ENCODE results near the gene LGALSL. TPM values are rescaled to one million over a fixed set of nuclear protein-coding genes. Genes with fewer than 3 reads are reported as not detected.

LGALSL gene
- total RNA-seq, 1 donor from 2014 or later: 1.5 TPM

DNA sequence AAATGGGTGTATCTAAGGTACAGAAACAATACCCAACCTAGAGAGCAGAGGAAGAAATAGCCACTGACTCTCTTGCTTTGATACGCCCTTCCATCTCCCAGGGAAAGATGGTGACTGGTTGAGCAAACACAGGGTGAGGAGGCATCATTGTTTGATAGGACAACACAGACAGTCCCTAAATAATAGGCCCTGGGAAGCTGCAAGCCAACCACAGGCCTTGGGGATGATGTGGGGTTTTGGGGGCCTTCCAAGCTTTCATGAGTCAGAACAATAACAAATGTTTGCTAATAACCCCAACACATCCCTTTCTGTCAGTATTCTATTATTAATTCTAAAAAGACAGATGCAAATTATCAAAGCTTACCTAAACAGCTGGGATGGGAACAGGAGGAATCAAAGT lies 9.8 kb downstream of the LGALSL start:
- no peak for DNase-seq
- intact Hi-C loops (cut with micrococcal nuclease): no loop called here
- Mint-ChIP-seq H3K4me1 (no peaks in the 10 kb centered on the region), H3K4me3 (no peak overlapping the region), H3K9me3 (no peaks in the 10 kb centered on the region), H3K36me3 (ENCODE audit: low read depth) (no peaks in the 10 kb centered on the region), H3K27ac (no peak overlapping the region), H3K27me3 (no peaks in the 10 kb centered on the region)
- TF ChIP-seq, protein P1, sequence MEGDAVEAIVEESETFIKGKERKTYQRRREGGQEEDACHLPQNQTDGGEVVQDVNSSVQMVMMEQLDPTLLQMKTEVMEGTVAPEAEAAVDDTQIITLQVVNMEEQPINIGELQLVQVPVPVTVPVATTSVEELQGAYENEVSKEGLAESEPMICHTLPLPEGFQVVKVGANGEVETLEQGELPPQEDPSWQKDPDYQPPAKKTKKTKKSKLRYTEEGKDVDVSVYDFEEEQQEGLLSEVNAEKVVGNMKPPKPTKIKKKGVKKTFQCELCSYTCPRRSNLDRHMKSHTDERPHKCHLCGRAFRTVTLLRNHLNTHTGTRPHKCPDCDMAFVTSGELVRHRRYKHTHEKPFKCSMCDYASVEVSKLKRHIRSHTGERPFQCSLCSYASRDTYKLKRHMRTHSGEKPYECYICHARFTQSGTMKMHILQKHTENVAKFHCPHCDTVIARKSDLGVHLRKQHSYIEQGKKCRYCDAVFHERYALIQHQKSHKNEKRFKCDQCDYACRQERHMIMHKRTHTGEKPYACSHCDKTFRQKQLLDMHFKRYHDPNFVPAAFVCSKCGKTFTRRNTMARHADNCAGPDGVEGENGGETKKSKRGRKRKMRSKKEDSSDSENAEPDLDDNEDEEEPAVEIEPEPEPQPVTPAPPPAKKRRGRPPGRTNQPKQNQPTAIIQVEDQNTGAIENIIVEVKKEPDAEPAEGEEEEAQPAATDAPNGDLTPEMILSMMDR (IDR thresholded peaks at IDR 0.05): no peak
- ChIA-PET CTCF (no interaction called here), POLR2A (no interaction called here)
- no peak for ATAC-seq (ENCODE audit: low read depth)

DNA sequence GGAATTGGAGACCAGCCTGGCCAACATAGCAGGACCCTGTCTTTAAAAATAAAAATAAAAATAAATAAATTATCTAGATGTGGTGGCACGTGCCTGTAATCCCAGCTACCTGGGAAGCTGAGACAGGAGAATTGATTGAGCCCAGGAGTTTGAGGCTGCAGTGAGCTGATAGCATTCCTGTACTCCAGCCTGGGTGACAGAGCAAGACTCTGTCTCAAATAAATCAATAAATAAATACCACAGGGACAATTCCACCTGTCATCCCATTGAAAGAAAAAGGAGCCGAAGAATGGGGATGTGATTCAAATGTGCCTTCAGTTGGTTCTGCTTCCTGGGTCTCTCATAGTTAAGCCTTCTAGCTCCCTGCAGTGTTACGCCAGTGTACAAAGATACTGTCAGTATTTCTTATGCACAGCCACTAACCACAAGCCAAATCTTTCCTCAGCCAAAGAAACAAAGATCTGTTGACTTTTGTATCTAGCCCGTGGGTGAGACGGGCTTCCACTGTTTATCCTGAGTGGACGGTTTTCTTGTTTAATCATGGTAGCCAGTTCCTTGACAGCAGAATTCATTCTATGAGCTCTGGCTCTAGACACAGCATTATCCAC lies 12.6 kb downstream of the LGALSL start:
- intact Hi-C loops (cut with micrococcal nuclease): no loop called here
- no peak for ATAC-seq (ENCODE audit: low read depth)
- H3K27ac Mint-ChIP-seq: no peak overlapping the region
- no peaks in the 10 kb centered on the region for H3K36me3 Mint-ChIP-seq (ENCODE audit: low read depth)
- no peak overlapping the region for H3K4me3 Mint-ChIP-seq
- H3K27me3 Mint-ChIP-seq: no peaks in the 10 kb centered on the region
- no peaks in the 10 kb centered on the region for H3K4me1 Mint-ChIP-seq
- TF ChIP-seq, protein P1 (IDR thresholded peaks at IDR 0.05): no peak
- no peaks in the 10 kb centered on the region for H3K9me3 Mint-ChIP-seq
- no peak for DNase-seq
- ChIA-PET CTCF (no interaction called here), POLR2A (no interaction called here)

DNA sequence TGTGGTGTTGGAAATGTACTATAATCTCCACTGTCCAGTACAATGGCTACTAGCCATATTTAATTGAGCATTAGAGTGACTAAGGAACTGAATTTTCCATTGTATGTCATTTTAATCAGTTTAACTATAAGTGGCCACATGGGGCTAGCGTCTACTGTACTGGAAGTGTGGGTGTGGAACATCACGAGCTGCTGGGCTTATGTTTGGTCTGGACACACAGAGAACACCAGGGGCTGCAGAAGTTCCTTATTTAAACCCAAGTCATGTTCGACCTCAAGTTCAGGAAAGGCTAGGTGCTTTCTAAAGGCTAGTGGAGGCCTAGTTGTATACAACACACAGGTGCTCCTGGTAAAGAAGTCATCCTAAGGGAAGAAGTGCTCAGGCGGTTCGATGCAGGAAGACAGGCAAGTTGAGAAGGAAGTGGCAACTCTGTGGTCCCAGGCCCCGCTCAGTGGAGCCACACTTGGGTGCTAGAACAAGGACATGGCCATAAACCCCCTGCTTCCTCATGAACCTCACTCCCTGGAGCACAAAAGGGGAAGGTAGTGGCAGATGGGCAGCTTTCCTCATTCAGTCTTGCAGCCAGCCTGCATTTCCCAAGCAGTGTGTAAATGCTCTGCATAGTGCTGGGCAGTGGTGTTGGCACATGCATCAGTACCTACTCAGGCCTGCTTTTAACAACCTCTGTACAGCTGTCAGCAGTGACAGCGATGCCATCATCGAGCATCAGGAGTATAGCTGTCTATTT lies 13.3 kb downstream of the LGALSL start:
- ChIA-PET POLR2A (no interaction called here), CTCF (no interaction called here)
- ATAC-seq (ENCODE audit: low read depth) (no peak), DNase-seq (no peak)
- intact Hi-C loops (cut with micrococcal nuclease): no loop called here
- TF ChIP-seq, protein P1 (IDR thresholded peaks at IDR 0.05): no peak
- Mint-ChIP-seq H3K4me3 (no peak overlapping the region), H3K9me3 (no peaks in the 10 kb centered on the region), H3K27me3 (no peaks in the 10 kb centered on the region), H3K36me3 (ENCODE audit: low read depth) (no peaks in the 10 kb centered on the region), H3K4me1 (no peaks in the 10 kb centered on the region), H3K27ac (no peak overlapping the region)

DNA sequence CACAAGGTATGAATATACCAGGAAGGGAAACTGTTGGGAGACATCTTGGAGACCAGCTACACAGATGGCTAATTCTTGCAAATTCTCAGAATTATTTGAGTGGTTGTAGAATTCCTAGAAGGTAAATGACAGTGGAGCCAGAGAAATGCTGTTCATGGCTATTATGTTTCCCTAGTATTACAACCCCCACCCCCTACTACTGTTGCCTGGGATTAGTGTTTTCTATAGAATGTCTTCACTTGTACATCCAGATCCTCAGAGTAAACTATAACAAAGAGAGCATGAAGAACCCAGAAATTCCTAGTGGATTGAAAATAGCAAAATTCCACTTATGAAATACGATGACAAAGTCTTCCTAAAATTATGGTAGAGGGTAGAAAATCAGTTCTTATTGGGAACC lies 15.3 kb downstream of the LGALSL start:
- H3K4me1 Mint-ChIP-seq: peaks cover 7% of the 10 kb centered on the region
- no peaks in the 10 kb centered on the region for H3K27me3 Mint-ChIP-seq
- ChIA-PET POLR2A (no interaction called here), CTCF (interaction anchor here (0.9 to 1.3 kb wide), 2 partner anchors 18 to 139 kb away, joined by 3 to 5 read pairs; no protein-coding TSS in a partner anchor)
- H3K4me3 Mint-ChIP-seq: no peak overlapping the region
- TF ChIP-seq, protein P1 (IDR thresholded peaks at IDR 0.05): no peak
- no peaks in the 10 kb centered on the region for H3K9me3 Mint-ChIP-seq
- no peaks in the 10 kb centered on the region for H3K36me3 Mint-ChIP-seq (ENCODE audit: low read depth)
- H3K27ac Mint-ChIP-seq: no peak overlapping the region
- intact Hi-C loops (cut with micrococcal nuclease): no loop called here
- DNase-seq: no peak
- no peak for ATAC-seq (ENCODE audit: low read depth)

DNA sequence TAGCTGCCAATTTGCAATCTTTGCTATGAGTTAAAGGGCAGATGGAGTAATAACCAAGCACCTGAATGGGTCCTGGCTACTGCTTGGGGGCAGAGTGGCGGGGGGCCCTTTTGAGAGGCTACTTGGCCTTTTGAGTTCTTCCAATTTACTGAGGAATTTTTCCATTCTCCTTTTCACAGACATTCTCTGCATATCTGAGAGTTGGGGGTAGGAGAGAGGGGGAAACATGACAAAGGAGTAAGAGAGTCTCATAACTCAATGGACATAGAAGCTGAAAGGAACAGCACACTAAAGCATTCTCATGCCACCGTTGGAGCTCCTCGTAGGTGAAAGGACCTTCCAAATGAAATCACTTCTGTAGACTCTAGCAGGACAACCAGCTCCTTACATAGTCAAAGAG lies 16.1 kb downstream of the LGALSL start:
- no peaks in the 10 kb centered on the region for H3K27me3 Mint-ChIP-seq
- H3K36me3 Mint-ChIP-seq (ENCODE audit: low read depth): no peaks in the 10 kb centered on the region
- no peak overlapping the region for H3K4me3 Mint-ChIP-seq
- no peaks in the 10 kb centered on the region for H3K9me3 Mint-ChIP-seq
- intact Hi-C loops (cut with micrococcal nuclease): no loop called here
- ChIA-PET CTCF (interaction anchor here (1.3 to 1.7 kb wide), 3 partner anchors 12 to 139 kb away, joined by 3 to 6 read pairs (median 5); no protein-coding TSS in a partner anchor), POLR2A (no interaction called here)
- no peak overlapping the region for H3K27ac Mint-ChIP-seq
- DNase-seq (no peak), ATAC-seq (ENCODE audit: low read depth) (no peak)
- peaks cover 13% of the 10 kb centered on the region for H3K4me1 Mint-ChIP-seq
- TF ChIP-seq, protein P1 (IDR thresholded peaks at IDR 0.05): no peak

All from activated B cell treated with CpG ODN at 0.5 μM for 24 hours (primary cell).